Breast epithelium (tissue), 4 donors: ENCODE data around the gene SURF4. TPM values are rescaled to one million over a fixed set of nuclear protein-coding genes. Genes with fewer than 3 reads are reported as not detected.
"Not testable (repeated sequence)": the region's sequence is repeated elsewhere in the genome, so short reads cannot be mapped to it uniquely, and the experiment has no call there.

Experiments used
- DNase-seq, 2 donors: peaks; one replicate each; pipeline ENCODE4 v3.0.0-alpha.2; 2019; ENCODE audit warnings: low spot score in 2 of 2
- H3K27ac ChIP-seq, 2 donors: fragments of 200-600 bp; sonication (generic) in 1 of 2; one replicate each; pipeline ENCODE4 v1.5.1; 2016 to 2019; ENCODE audit warnings: mild to moderate bottlenecking in 1 of 2
- H3K27me3 ChIP-seq, 2 donors: fragments of 200-600 bp; sonication (generic) in 1 of 2; one replicate each; pipeline versions ENCODE4 v1.5.1 to v1.6.0; 2017 to 2019; ENCODE audit warnings: control low read depth in 1 of 2, mild to moderate bottlenecking in 1 of 2
- H3K36me3 ChIP-seq: fragments of 200-600 bp; one replicate; pipeline ENCODE4 v1.5.1; 2019
- H3K4me1 ChIP-seq, 2 donors: fragments of 200-600 bp; sonication (generic); one replicate each; pipeline ENCODE4 v1.5.1; 2016 to 2019; ENCODE audit warnings: control low read depth in 1 of 2
- H3K4me3 ChIP-seq, 3 donors: fragments of 200-600 bp; sonication (generic); 1 replicate in 2 of 3; 2 replicates in 1 of 3; pipeline ENCODE4 v1.5.1; 2016 to 2019; ENCODE audit warnings: mild to moderate bottlenecking in 3 of 3, moderate library complexity in 2 of 3
- H3K9me3 ChIP-seq, 2 donors: fragments of 200-600 bp; sonication (generic) in 1 of 2; one replicate each; pipeline ENCODE4 v1.5.1; 2016 to 2019; ENCODE audit warnings: control low read depth in 1 of 2
- POLR2A ChIP-seq: fragments of 450-650 bp; IDR thresholded peaks from one replicate; pipeline ENCODE4 v1.6.1; 2016; ENCODE audit warnings: antibody characterized with exemption, mild to moderate bottlenecking, moderate library complexity
- POLR2AphosphoS5 ChIP-seq, 3 donors: sonication (generic); formaldehyde crosslinking; IDR thresholded peaks; one replicate each; pipeline ENCODE4 v1.6.1; 2017; ENCODE audit warnings: antibody characterized with exemption in 3 of 3
- intact Hi-C: fragments of 100-400 bp; cut with DNase I; formaldehyde crosslinking; loops from one replicate; pipeline ENCODE4 v1.15.1; 2023; ENCODE audit warnings: low total_unique reads
- total RNA-seq, 3 donors: library from RNA; depleted of rRNA; stranded (reverse); fragments of >200 nt; gene quantifications; one replicate each; pipeline ENCODE4 v1.1.0, GENCODE V29; 2016
- TF ChIP-seq, protein P1 (sequence below), 3 donors: fragments of 450-650 bp; IDR thresholded peaks; one replicate each; pipeline ENCODE4 v1.5.1; 2016 to 2017; ENCODE audit warnings: antibody characterized with exemption in 3 of 3, mild to moderate bottlenecking in 3 of 3, moderate library complexity in 3 of 3

The SURF4 gene
- total RNA-seq, 3 donors from 2014 or later, result 109 to 164 (median 133) TPM

DNA sequence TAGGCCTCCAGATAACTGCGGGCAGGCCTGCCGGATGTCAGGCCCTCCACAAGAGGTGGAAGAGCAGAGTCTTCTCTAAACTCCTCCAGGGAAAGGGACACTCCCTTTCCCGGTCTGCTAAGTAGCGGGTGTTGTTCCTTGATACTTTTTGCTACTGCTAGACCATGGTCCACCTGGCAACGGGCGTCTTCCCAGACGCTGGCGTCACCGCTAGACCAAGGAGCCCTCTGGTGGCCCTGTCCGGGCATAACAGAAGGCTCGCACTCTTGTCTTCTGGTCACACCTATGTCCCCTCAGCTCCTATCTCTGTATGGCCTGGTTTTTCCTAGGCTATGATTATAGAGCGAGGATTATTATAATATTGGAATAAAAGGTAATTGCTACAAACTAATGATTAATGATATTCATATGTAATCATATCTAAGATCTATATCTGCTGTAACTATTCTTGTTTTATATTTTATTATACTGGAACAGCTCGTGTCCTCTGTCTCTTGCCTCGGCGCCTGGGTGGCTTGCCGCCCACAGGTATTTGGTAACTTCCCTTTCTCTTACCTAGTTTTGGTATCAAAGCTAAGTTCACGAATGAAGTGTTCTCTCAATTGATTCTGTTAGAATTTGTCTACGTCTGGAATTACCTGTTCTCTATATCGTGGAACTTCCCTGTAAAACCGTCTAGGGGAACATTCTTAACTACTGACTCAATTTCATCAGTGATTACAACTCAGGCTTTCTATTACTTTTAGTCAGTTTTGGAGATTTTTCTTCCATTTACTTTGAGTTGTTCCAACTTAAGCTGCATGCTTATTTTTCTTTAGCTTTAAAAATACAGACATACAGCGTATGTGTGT, 46.3 kb downstream of the SURF4 start:
- H3K36me3 ChIP-seq, DNase-seq, H3K27ac ChIP-seq, H3K4me1 ChIP-seq, intact Hi-C loops, H3K9me3 ChIP-seq, H3K4me3 ChIP-seq, H3K27me3 ChIP-seq: not testable (repeated sequence)
- TF ChIP-seq, protein P1, sequence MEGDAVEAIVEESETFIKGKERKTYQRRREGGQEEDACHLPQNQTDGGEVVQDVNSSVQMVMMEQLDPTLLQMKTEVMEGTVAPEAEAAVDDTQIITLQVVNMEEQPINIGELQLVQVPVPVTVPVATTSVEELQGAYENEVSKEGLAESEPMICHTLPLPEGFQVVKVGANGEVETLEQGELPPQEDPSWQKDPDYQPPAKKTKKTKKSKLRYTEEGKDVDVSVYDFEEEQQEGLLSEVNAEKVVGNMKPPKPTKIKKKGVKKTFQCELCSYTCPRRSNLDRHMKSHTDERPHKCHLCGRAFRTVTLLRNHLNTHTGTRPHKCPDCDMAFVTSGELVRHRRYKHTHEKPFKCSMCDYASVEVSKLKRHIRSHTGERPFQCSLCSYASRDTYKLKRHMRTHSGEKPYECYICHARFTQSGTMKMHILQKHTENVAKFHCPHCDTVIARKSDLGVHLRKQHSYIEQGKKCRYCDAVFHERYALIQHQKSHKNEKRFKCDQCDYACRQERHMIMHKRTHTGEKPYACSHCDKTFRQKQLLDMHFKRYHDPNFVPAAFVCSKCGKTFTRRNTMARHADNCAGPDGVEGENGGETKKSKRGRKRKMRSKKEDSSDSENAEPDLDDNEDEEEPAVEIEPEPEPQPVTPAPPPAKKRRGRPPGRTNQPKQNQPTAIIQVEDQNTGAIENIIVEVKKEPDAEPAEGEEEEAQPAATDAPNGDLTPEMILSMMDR (IDR thresholded peaks at IDR 0.05), result peak in 2 of 3 donors; percentile 42 to 48

DNA sequence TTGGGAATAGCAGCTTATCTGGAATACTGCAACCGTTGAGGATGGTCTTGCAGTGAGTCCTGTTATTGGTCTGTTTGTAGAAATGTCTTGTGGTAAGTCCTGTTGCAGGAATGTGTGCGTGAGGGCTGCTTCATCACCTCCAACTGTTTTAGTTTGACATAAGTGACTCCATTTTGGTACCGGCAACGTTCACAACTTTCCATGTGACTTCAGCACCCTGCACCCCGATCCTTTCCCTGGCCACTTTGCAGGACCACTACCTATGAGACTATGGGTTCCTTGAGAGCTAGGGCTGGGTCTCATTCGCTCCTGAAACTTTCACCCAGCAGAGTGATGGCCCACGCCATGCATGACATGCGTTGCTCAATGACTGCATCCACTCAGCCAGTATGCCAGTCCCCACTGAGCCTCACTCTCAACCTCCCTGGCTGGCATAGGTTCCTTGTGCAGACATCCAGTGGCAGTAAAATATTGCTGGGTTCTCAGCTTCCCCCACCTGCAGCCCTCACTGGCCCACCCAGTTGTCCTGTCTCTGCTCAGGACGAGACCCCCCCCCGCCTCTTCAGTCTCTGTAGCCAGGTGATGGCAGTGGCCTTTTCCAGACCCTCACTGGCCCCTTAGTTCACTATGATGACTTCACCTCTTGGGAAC, 47.9 kb downstream of the SURF4 start:
- no peak for DNase-seq
- H3K4me3 ChIP-seq, result no peak overlapping the region
- H3K27ac ChIP-seq, result no peak overlapping the region
- TF ChIP-seq POLR2A, result no peak
- TF ChIP-seq, protein P1 (IDR thresholded peaks at IDR 0.05), result no peak
- TF ChIP-seq POLR2AphosphoS5 (IDR thresholded peaks at IDR 0.05), result no peak
- H3K4me1 ChIP-seq, result no peaks in the 10 kb centered on the region
- H3K9me3 ChIP-seq, result no peaks in the 10 kb centered on the region
- intact Hi-C loops, result no loop called here
- H3K36me3 ChIP-seq, result peaks cover 9% of the 10 kb centered on the region
- H3K27me3 ChIP-seq, result no peaks in the 10 kb centered on the region

DNA sequence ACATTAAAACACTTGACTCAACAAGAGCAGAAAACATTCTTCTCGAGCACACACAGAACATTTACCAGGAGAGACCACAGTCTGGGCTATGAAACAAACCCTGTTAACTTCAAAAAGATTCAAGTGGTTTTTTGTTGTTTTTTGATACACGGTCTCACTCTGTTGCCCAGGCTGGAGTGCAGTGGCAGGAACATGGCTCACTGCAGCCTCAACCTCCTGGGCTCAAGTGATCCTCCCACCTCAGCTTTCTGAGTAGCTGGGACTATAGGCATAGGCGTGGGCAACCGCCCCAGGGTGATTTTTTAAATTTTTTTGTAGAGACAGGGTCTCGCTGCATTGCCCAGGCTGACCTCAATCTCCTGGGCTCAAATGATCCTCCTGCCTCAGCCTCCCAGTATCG, 48.8 kb downstream of the SURF4 start:
- H3K36me3 ChIP-seq, H3K9me3 ChIP-seq, H3K27me3 ChIP-seq, H3K27ac ChIP-seq, H3K4me3 ChIP-seq, DNase-seq, intact Hi-C loops, H3K4me1 ChIP-seq: not testable (repeated sequence)

DNA sequence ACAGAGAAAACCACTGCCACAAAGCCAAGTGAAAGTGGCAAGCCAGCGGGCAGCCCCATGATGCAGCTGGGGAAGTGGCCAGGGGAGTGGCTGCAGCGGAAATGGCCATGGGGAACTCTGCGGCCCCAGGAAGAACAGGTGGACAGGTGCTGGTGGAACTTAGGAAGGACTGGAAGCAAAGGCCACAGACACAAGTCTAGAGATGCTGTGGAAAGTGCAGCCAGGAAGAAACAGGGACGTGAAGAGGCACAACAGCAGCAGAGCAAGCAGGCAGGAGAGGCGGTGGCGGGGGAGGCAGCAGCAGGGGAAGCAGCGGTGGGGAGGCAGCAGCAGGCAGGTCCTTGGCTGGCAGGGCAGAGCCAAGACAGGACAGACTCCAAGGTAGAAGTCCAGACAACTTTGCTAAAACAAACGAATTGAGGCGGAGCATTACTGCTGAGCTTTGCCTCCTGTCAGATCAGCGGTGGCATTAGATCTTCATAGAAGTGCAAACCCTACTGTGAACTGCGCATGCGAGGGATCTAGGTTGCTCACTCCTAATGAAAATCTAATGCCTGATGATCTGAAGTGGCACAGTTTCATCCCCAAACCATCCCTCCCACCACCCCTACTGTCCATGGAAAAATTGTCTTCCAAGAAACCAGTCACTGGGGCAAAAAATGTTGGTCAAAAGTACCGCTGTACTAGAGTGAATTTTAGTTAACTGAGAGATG, 51.7 kb downstream of the SURF4 start:
- Histone ChIP-seq H3K27ac (no peak overlapping the region), H3K27me3 (no peaks in the 10 kb centered on the region), H3K4me3 (no peak overlapping the region), H3K9me3 (no peaks in the 10 kb centered on the region), H3K36me3 (no peaks in the 10 kb centered on the region), H3K4me1 (no peaks in the 10 kb centered on the region)
- intact Hi-C loops, result no loop called here
- no peak for DNase-seq
- TF ChIP-seq POLR2AphosphoS5 (IDR thresholded peaks at IDR 0.05) (no peak), POLR2A (no peak)
- TF ChIP-seq, protein P1 (IDR thresholded peaks at IDR 0.05), result no peak

DNA sequence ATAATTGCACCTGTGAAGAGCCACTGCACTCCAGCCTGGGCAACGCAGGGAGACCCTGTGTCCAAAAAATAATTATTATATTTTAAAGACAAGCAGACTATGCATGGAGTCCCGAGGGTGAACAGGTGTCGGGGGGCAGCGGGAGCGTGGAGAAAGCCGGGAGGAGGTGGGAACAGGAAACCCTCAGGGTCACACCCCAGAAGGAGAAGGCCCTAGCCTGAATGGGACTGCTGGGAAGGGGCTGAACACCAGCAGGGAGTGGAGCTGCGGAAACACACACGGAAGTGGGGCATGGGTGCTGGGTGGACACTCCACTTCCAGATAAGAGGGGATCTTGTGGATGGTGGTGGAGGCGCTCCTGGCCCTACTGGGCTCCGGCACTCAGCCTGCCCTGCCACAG, 52.6 kb downstream of the SURF4 start:
- Histone ChIP-seq H3K27me3 (no peaks in the 10 kb centered on the region), H3K9me3 (no peaks in the 10 kb centered on the region), H3K4me1 (no peaks in the 10 kb centered on the region), H3K4me3 (no peak overlapping the region), H3K36me3 (no peaks in the 10 kb centered on the region), H3K27ac (no peak overlapping the region)
- DNase-seq, result no peak
- intact Hi-C loops, result no loop called here
- TF ChIP-seq POLR2A, result no peak
- TF ChIP-seq POLR2AphosphoS5 (IDR thresholded peaks at IDR 0.05), result no peak
- TF ChIP-seq, protein P1 (IDR thresholded peaks at IDR 0.05), result no peak
